ENCODE results near the gene ME3.

DNA sequence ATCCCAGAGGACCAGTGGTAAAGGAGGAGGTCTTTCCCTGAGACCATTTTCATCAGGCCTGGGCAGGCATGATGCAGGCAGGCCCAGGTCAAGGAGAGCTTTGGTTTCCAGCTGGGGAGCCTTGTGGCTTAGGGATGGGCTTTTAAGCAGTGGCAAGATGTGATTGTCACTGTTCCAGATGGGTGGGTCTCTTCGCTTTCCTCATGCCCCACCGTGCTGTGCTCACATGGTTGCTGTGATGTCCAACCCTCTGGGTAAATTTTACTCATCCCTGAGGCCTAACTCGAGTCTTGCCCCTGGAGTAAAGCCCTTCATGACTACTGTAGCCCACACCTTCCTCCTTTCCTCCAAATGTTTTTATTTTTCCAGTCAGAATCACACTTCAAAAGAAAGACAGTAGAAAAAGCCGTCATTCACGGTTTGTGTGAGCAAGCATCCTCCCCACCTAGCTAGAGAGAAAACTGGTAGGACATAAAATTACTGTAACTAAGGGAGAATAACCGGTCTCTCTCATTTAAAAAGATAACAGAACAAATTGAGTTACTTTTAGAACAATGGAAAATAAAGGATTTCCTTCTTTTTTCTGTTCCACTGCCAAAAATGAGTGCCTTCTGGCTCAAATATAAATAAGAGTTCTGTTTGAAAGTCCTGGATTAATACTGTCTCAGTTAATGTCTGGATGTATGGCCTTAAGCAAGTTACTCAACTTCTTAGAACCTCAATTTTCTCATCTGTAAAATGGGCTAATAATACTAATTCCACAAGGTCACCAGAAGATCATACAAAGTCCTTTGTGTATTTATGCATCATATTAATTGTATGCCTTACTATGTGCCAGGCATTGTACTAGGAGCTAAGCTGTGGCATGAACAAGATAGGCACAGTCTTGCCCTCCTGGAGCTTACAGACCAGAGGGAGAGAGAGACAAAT is 84.9 kb downstream of the ME3 start:
- TF ChIP-seq POLR2AphosphoS5 (IDR thresholded peaks at IDR 0.05; ENCODE audit: low read depth, low read length) (no peak), POLR2A (IDR thresholded peaks at IDR 0.05; ENCODE audit: borderline replicate concordance, extremely low read depth, insufficient read depth, insufficient read length) (no peak), YY1 (IDR thresholded peaks at IDR 0.05; ENCODE audit: extremely low read depth, insufficient replicate concordance, low read depth, low read length) (no peak), CTCF (IDR thresholded peaks at IDR 0.05 in 2 of 3, conservative IDR thresholded peaks at IDR 0.05 in 1 of 3; ENCODE audit: borderline replicate concordance in 1 of 3, insufficient read depth in 1 of 3, low read depth in 2 of 3, low read length in 2 of 3) (no peak), ZNF274 (IDR thresholded peaks at IDR 0.05; ENCODE audit: low read depth, low read length) (no peak), EZH2 (IDR thresholded peaks at IDR 0.05) (no peak), SIN3A (IDR thresholded peaks at IDR 0.05; ENCODE audit: low read depth) (no peak), ELF1 (IDR thresholded peaks at IDR 0.05; ENCODE audit: borderline replicate concordance, low read depth) (no peak), RAD21 (IDR thresholded peaks at IDR 0.05; ENCODE audit: low read depth) (no peak), FOSL1 (IDR thresholded peaks at IDR 0.05; ENCODE audit: low read depth) (no peak), EGR1 (IDR thresholded peaks at IDR 0.05; ENCODE audit: low read depth) (no peak), EZH2phosphoT487 (IDR thresholded peaks at IDR 0.05; ENCODE audit: borderline replicate concordance) (no peak), SP1 (IDR thresholded peaks at IDR 0.05; ENCODE audit: low read depth) (no peak)
- TF ChIP-seq, protein P1, sequence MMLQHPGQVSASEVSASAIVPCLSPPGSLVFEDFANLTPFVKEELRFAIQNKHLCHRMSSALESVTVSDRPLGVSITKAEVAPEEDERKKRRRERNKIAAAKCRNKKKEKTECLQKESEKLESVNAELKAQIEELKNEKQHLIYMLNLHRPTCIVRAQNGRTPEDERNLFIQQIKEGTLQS (IDR thresholded peaks at IDR 0.05): no peak

Data from HCT116 (cell line).